ENCODE data around the gene MAP2. TPM values are rescaled to one million over a fixed set of nuclear protein-coding genes. Genes with fewer than 3 reads are reported as not detected.

The MAP2 gene
- total RNA-seq, 1 donor from 2014 or later: not detected

GRCh38 chr2:209401788-209402187 is 22.1 kb upstream of the MAP2 start:
- Mint-ChIP-seq H3K4me1 (no peaks in the 10 kb centered on the region), H3K36me3 (ENCODE audit: low read depth) (no peaks in the 10 kb centered on the region), H3K9me3 (no peaks in the 10 kb centered on the region), H3K27ac (no peak overlapping the region), H3K27me3 (no peaks in the 10 kb centered on the region), H3K4me3 (no peak overlapping the region)
- no peak for DNase-seq
- intact Hi-C loops (cut with micrococcal nuclease): no loop called here

DNA sequence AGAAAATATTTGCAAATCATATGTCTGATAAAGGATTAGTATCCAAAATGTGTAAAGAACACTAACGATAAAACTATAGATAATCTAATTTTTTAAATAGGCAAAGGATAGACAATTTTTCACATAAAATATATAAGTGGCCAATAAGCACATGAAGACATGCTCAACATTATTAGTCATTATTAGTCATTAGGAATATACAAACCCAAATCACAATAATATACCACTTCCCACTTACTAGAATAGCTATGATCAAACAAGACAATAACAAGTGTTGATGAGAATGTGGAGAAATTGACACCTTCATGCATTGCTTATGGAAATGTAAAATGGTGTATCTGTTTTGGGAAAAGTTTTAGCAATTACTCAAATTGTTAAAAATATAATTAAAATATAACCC is 12.6 kb upstream of the MAP2 start:
- H3K27ac Mint-ChIP-seq: no peak overlapping the region
- no peak for DNase-seq
- no peak overlapping the region for H3K4me3 Mint-ChIP-seq
- H3K9me3 Mint-ChIP-seq: no peaks in the 10 kb centered on the region
- no peaks in the 10 kb centered on the region for H3K36me3 Mint-ChIP-seq (ENCODE audit: low read depth)
- no peaks in the 10 kb centered on the region for H3K27me3 Mint-ChIP-seq
- no peaks in the 10 kb centered on the region for H3K4me1 Mint-ChIP-seq
- intact Hi-C loops (cut with micrococcal nuclease): no loop called here

DNA sequence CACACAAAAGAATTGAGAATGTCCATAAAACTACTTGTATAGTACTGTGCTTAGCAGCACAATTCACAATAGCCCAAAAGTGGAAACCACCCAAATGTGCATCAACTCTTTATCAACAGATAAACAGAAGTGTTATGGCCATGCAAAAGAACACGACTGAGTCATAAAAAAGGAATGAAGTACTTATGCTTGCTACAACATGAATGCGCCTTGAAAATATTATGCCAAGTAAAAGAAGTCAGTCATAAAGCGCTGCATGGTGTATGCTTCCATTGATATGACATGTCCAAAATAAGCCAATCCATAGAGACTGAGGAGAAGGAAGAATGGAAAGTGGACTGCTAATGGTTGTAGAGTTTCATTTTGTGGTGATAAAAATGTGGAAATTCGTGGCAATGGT is 12.1 kb upstream of the MAP2 start:
- DNase-seq: no peak
- no peaks in the 10 kb centered on the region for H3K36me3 Mint-ChIP-seq (ENCODE audit: low read depth)
- H3K9me3 Mint-ChIP-seq: no peaks in the 10 kb centered on the region
- intact Hi-C loops (cut with micrococcal nuclease): no loop called here
- no peak overlapping the region for H3K4me3 Mint-ChIP-seq
- no peaks in the 10 kb centered on the region for H3K27me3 Mint-ChIP-seq
- H3K4me1 Mint-ChIP-seq: no peaks in the 10 kb centered on the region
- H3K27ac Mint-ChIP-seq: no peak overlapping the region

DNA sequence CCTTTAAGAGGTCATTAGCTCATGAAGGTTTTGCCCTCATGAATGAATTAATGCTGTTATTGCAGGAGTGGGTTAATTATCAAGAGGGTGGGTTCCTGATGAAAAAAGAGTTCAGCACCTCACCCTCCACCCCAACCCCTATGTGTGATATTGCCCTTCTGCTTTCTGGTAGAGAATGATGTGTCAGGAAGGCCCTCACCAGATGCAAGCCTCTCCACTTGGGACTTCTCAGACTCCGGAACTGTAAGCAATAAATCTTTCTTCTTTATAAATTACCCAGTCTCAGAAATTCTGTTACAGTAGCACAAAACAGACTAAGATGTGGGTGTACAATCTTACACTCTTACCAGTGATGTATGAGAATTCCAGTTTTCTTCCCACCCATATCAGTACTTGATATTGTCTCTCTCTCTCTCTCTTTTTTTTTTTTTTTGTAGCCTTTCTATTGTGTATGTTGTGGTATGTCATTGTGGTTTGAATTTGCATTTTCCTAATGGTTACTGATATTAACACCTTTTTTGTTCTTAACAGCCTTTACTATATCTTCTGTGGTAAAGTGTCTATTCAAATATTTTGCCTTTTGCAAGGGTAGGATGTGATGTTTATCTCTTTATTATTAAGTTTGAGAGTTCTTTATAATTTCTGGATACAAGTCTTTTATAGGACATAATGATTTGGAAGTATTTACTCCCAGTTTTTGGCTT is 10.4 kb upstream of the MAP2 start:
- H3K36me3 Mint-ChIP-seq (ENCODE audit: low read depth): no peaks in the 10 kb centered on the region
- H3K4me1 Mint-ChIP-seq: no peaks in the 10 kb centered on the region
- no peak overlapping the region for H3K4me3 Mint-ChIP-seq
- no peaks in the 10 kb centered on the region for H3K27me3 Mint-ChIP-seq
- no peaks in the 10 kb centered on the region for H3K9me3 Mint-ChIP-seq
- intact Hi-C loops (cut with micrococcal nuclease): no loop called here
- no peak overlapping the region for H3K27ac Mint-ChIP-seq
- DNase-seq: no peak

DNA sequence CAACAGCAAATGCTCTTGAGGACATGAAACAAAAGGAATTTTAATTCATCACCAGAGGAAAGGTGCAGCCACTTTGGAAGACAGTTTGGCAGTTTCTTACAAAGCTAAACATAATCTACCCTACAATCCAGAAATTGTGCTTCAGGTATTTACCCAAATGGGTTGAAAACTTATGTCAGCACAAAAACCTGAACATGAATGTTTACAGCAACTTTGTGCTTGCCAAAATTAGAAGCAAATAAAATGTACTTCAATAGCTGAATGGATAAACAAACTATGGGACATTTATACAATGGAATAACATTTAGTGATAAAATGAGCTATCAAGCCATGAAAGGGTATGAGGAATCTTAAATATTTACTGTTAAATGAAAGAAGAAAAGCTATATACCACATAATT is 6.9 kb upstream of the MAP2 start:
- DNase-seq: no peak
- intact Hi-C loops (cut with micrococcal nuclease): no loop called here
- Mint-ChIP-seq H3K4me1 (no peaks in the 10 kb centered on the region), H3K36me3 (ENCODE audit: low read depth) (no peaks in the 10 kb centered on the region), H3K9me3 (no peaks in the 10 kb centered on the region), H3K27me3 (peaks cover 4% of the 10 kb centered on the region), H3K4me3 (no peak overlapping the region), H3K27ac (no peak overlapping the region)

GRCh38 chr2:209422191-209422754 is 1.6 kb upstream of the MAP2 start:
- Mint-ChIP-seq H3K4me3 (no peak overlapping the region), H3K4me1 (peaks cover 10% of the 10 kb centered on the region), H3K27ac (no peak overlapping the region), H3K36me3 (ENCODE audit: low read depth) (no peaks in the 10 kb centered on the region), H3K9me3 (no peaks in the 10 kb centered on the region), H3K27me3 (peaks cover 34% of the 10 kb centered on the region)
- intact Hi-C loops (cut with micrococcal nuclease): loop anchor here (2.0 to 10.0 kb wide), 4 partner anchors 87 to 1025 kb away; no protein-coding TSS in a partner anchor
- DNase-seq: no peak

- Mint-ChIP-seq H3K4me3 (peak overlapping the region; percentile 81), H3K36me3 (ENCODE audit: low read depth) (no peaks in the 10 kb centered on the region), H3K9me3 (no peaks in the 10 kb centered on the region), H3K27ac (peak overlapping the region; percentile 43), H3K4me1 (peaks cover 10% of the 10 kb centered on the region), H3K27me3 (peaks cover 36% of the 10 kb centered on the region)
- peak; percentile 64 for DNase-seq
- intact Hi-C loops (cut with micrococcal nuclease): loop anchor here (5.0 to 10.0 kb wide), 3 partner anchors 153 to 1027 kb away; no protein-coding TSS in a partner anchor
These were observed 403 bp downstream of the MAP2 start for GRCh38 chr2:209424199-209424701.

GRCh38 chr2:209424781-209425470 is 1.1 kb downstream of the MAP2 start:
- Mint-ChIP-seq H3K4me1 (peaks cover 10% of the 10 kb centered on the region), H3K27ac (no peak overlapping the region), H3K9me3 (no peaks in the 10 kb centered on the region), H3K27me3 (peaks cover 36% of the 10 kb centered on the region), H3K36me3 (ENCODE audit: low read depth) (no peaks in the 10 kb centered on the region), H3K4me3 (peak overlapping the region; percentile 81)
- intact Hi-C loops (cut with micrococcal nuclease): loop anchor here (5.0 to 10.0 kb wide), 3 partner anchors 152 to 1028 kb away; no protein-coding TSS in a partner anchor
- DNase-seq: no peak

GRCh38 chr2:209425471-209426071 is 1.7 kb downstream of the MAP2 start:
- Mint-ChIP-seq H3K9me3 (no peaks in the 10 kb centered on the region), H3K36me3 (ENCODE audit: low read depth) (no peaks in the 10 kb centered on the region), H3K27me3 (peaks cover 36% of the 10 kb centered on the region), H3K4me3 (no peak overlapping the region), H3K4me1 (peaks cover 10% of the 10 kb centered on the region), H3K27ac (no peak overlapping the region)
- DNase-seq: no peak
- intact Hi-C loops (cut with micrococcal nuclease): loop anchor here (10.0 kb wide), 1 partner anchor 769 kb away; no protein-coding TSS in a partner anchor

- Mint-ChIP-seq H3K36me3 (ENCODE audit: low read depth) (no peaks in the 10 kb centered on the region), H3K4me1 (peaks cover 10% of the 10 kb centered on the region), H3K9me3 (no peaks in the 10 kb centered on the region), H3K4me3 (no peak overlapping the region), H3K27ac (no peak overlapping the region), H3K27me3 (peaks cover 36% of the 10 kb centered on the region)
- DNase-seq: no peak
- intact Hi-C loops (cut with micrococcal nuclease): loop anchor here (10.0 kb wide), 1 partner anchor 768 kb away; no protein-coding TSS in a partner anchor
These were observed 2.6 kb downstream of the MAP2 start for GRCh38 chr2:209426432-209426831.

GRCh38 chr2:209431701-209432100 is 7.9 kb downstream of the MAP2 start:
- no peaks in the 10 kb centered on the region for H3K9me3 Mint-ChIP-seq
- H3K27me3 Mint-ChIP-seq: peaks cover 2% of the 10 kb centered on the region
- intact Hi-C loops (cut with micrococcal nuclease): no loop called here

GRCh38 chr2:209441541-209441940 is 17.7 kb downstream of the MAP2 start:
- Mint-ChIP-seq H3K27ac (no peak overlapping the region), H3K4me1 (no peaks in the 10 kb centered on the region)

More at GRCh38 chr2:209431701-209432100, 7.9 kb downstream of the MAP2 start:
- DNase-seq: no peak
- Mint-ChIP-seq H3K4me3 (no peak overlapping the region), H3K36me3 (ENCODE audit: low read depth) (no peaks in the 10 kb centered on the region), H3K27ac (no peak overlapping the region), H3K4me1 (no peaks in the 10 kb centered on the region)

DNA sequence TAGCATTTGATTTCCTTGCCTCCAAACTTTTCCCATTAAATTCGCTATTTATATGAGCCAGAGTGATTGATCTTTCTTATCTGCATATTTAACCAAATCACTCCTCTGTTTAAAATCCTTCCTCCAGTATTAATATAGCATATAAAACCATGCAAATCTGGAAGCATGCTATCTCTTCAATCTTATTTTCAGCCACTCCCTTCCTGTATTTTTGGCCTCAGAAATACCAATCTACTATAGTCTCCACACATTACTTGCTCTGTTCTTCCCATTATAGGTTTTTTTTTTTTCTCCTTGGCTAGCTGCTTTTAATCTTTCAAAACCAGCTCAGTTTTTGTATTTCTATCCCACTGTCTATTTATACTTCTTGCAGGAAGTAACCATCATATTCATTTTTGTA is 19.1 kb downstream of the MAP2 start:
- Mint-ChIP-seq H3K27me3 (no peaks in the 10 kb centered on the region), H3K36me3 (ENCODE audit: low read depth) (no peaks in the 10 kb centered on the region), H3K9me3 (no peaks in the 10 kb centered on the region), H3K4me3 (no peak overlapping the region), H3K27ac (no peak overlapping the region), H3K4me1 (no peaks in the 10 kb centered on the region)
- intact Hi-C loops (cut with micrococcal nuclease): no loop called here
- no peak for DNase-seq

More at GRCh38 chr2:209441541-209441940, 17.7 kb downstream of the MAP2 start:
- Mint-ChIP-seq H3K36me3 (ENCODE audit: low read depth) (no peaks in the 10 kb centered on the region), H3K9me3 (no peaks in the 10 kb centered on the region), H3K27me3 (no peaks in the 10 kb centered on the region), H3K4me3 (no peak overlapping the region)
- intact Hi-C loops (cut with micrococcal nuclease): no loop called here
- no peak for DNase-seq
